ENCODE results near the gene CYP2B6. TPM values are rescaled to one million over a fixed set of nuclear protein-coding genes. Genes with fewer than 3 reads are reported as not detected.

CYP2B6 gene
- polyA plus RNA-seq, 3 donors, result not detected

DNA sequence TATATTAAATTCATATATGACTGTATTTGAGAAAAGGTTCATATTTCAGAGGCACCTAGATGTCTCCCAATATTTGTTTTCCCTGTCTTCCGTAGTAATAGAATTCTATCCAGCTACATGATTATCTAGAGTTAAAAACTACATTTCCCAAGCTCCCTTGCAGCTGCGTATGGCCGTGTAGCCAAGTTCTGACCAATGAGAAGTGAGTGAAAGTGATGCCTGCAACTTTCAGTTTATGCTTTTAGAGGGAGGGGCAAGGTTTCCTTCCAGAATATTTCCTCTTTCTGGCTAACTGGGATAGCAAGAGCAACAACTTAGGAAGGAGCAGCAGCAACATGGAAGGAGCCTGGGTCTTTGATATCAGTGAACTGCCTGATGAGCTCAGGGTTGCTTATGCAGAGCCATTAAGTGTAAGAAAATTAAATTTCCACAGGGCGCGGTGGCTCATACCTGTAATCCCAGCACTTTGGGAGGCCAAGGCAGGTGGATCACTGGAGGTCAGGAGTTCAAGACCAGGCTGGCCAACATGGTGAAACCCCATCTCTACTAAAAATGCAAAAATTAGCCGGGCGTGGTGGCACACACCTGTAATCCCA, 74.0 kb downstream of the CYP2B6 start:
- Histone ChIP-seq H3K27ac (ENCODE audit: low read depth in 1 of 2, low read length in 2 of 2) (no peak overlapping the region), H3K36me3 (replicated peaks in 1 of 2; ENCODE audit: control insufficient read depth in 1 of 2, insufficient read depth in 2 of 2, low read length in 2 of 2) (no peaks in the 10 kb centered on the region), H3K9me3 (replicated peaks in 1 of 2; ENCODE audit: control insufficient read depth in 1 of 2, insufficient read depth in 1 of 2, low read length in 2 of 2) (no peaks in the 10 kb centered on the region), H3K4me3 (replicated peaks in 1 of 3; ENCODE audit: low read depth in 2 of 3, low read length in 3 of 3) (no peak overlapping the region), H3K27me3 (ENCODE audit: control insufficient read depth in 2 of 2, insufficient read depth in 2 of 2, low read length in 2 of 2) (no peaks in the 10 kb centered on the region), H2AFZ (ENCODE audit: insufficient read depth, low read depth, low read length, poor library complexity, severe bottlenecking) (no peak overlapping the region), H3K4me1 (ENCODE audit: control insufficient read depth in 1 of 2, insufficient read depth in 2 of 2, low read length in 2 of 2) (no peaks in the 10 kb centered on the region), H4K20me1 (ENCODE audit: insufficient read depth, low read length) (no peaks in the 10 kb centered on the region), H3K9ac (ENCODE audit: insufficient read depth, low read length, poor library complexity, severe bottlenecking) (no peak overlapping the region), H3K4me2 (replicated peaks; ENCODE audit: extremely low read depth, low read length, poor library complexity, severe bottlenecking) (no peak overlapping the region), H3K79me2 (ENCODE audit: insufficient read depth, low read length) (no peaks in the 10 kb centered on the region)
- no peak for TF ChIP-seq CTCF (IDR thresholded peaks at IDR 0.05)
- H3K27ac Mint-ChIP-seq, result no peak overlapping the region
- H3K36me3 Mint-ChIP-seq, result no peaks in the 10 kb centered on the region
- peaks cover 7 to 24% (median 9%) of the 10 kb centered on the region in 3 donors for H3K27me3 Mint-ChIP-seq (ENCODE audit: low read depth in 3 of 3)
- H3K9me3 Mint-ChIP-seq, result peaks cover 0 to 4% (median 0%) of the 10 kb centered on the region in 7 donors
- intact Hi-C loops (cut with micrococcal nuclease), result no loop called here
- WGBS (ENCODE audit: insufficient coverage), result 100% methylated on average over 3 of the region's 7 CpGs
- H3K4me3 Mint-ChIP-seq, result peak overlapping the region in 1 of 2 donors; percentile 32
- peak in 1 of 3 donors; percentile 5 for DNase-seq
- H3K4me1 Mint-ChIP-seq, result peaks cover 2% of the 10 kb centered on the region

Other genes with a start within 250 kb of the CYP2B6 start
- 10 to 100 TPM in 1 of 3 donors, 1 to 10 TPM in 2; 4.3 to 13.0 (median 8.5) TPM for gene ACTMAP, start 240.8 kb upstream of the CYP2B6 start, polyA plus RNA-seq
- gene SNRPA, start 240.1 kb upstream of the CYP2B6 start, polyA plus RNA-seq, result 10 to 100 TPM; 27.9 to 78.3 (median 44.2) TPM
- gene MIA, start 215.8 kb upstream of the CYP2B6 start, polyA plus RNA-seq, result under 1 TPM in 1 of 3 donors, not detected in 2; 0.47 TPM
- 100 to 1,000 TPM in 2 of 3 donors, 10 to 100 TPM in 1; 89.4 to 132 (median 108) TPM for gene RAB4B, start 213.0 kb upstream of the CYP2B6 start, polyA plus RNA-seq
- 10 to 100 TPM; 60.6 to 76.8 (median 64.5) TPM for gene EGLN2, start 192.1 kb upstream of the CYP2B6 start, polyA plus RNA-seq
- gene CYP2A6, start 140.8 kb upstream of the CYP2B6 start, polyA plus RNA-seq, result not detected
- not detected for gene CYP2A7, start 109.1 kb upstream of the CYP2B6 start, polyA plus RNA-seq
- gene CYP2A13, start 97.2 kb downstream of the CYP2B6 start, polyA plus RNA-seq, result not detected
- gene CYP2F1, start 123.2 kb downstream of the CYP2B6 start, polyA plus RNA-seq, result not detected
- 10 to 100 TPM in 2 of 3 donors, 1 to 10 TPM in 1; 8.9 to 20.3 (median 10.3) TPM for gene CYP2S1, start 201.9 kb downstream of the CYP2B6 start, polyA plus RNA-seq
- gene AXL, start 227.9 kb downstream of the CYP2B6 start, polyA plus RNA-seq, result under 1 TPM in 2 of 3 donors, not detected in 1; 0.05 to 0.07 TPM